Effector memory CD8-positive, alpha-beta T cell (primary cell): ENCODE measurements around the gene ACE.

Source experiments
- ATAC-seq: fragments of 150-1000 bp; cut with Tn5 transposase; replicated peaks from 2 replicates; pipeline ENCODE4 v1.10.0; 2021; ENCODE audit warnings: mild to moderate bottlenecking, moderate library complexity
- DNase-seq, 3 experiments: peaks; one replicate each; pipeline ENCODE4 v3.0.0; 2021
- H3K27ac Mint-ChIP-seq, 2 donors: one replicate each; pipeline ENCODE4 v1.8.0; 2022; ENCODE audit warnings: mild to moderate bottlenecking in 2 of 2, mixed read lengths in 2 of 2, moderate library complexity in 2 of 2
- H3K27me3 Mint-ChIP-seq, 2 donors: one replicate each; pipeline ENCODE4 v1.8.0; 2022; ENCODE audit warnings: mixed read lengths in 2 of 2
- H3K36me3 Mint-ChIP-seq: one replicate; pipeline ENCODE4 v1.8.0; 2022; ENCODE audit warnings: mild to moderate bottlenecking, moderate library complexity, mixed read lengths; ENCODE audit not compliant: insufficient read depth
- H3K4me1 Mint-ChIP-seq, 2 donors: one replicate each; pipeline ENCODE4 v1.8.0; 2022; ENCODE audit warnings: low read depth in 2 of 2, mixed read lengths in 2 of 2
- H3K4me3 Mint-ChIP-seq, 2 donors: one replicate each; pipeline ENCODE4 v1.8.0; 2022; ENCODE audit warnings: mild to moderate bottlenecking in 2 of 2, mixed read lengths in 2 of 2, moderate library complexity in 2 of 2
- H3K9me3 Mint-ChIP-seq, 2 donors: one replicate each; pipeline ENCODE4 v1.8.0; 2022; ENCODE audit warnings: mixed read lengths in 2 of 2

The ACE gene

DNA sequence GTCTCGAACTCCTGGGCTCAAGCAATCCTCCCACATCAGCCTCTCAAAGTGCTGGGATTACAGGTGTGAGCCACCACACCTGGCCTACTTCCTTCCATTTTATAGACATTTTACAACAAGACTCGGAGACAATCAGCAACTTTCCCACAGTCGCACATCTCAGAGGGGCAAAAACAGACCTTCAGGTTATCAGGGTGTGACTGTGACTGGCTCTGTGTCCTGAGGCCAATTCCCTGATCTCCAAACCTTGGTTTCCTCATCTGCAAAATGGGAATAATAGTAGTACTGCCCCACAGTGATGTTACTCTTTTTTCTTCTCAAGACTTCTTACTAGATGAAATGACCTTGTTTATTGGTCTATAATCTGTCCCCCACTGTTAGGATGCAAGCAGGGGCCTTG is 35.5 kb downstream of the ACE start:
- no peak for ATAC-seq
- no peaks in the 10 kb centered on the region for H3K36me3 Mint-ChIP-seq

GRCh38 chr17:63512896-63513644 is 36.2 kb downstream of the ACE start:
- H3K4me3 Mint-ChIP-seq: no peak overlapping the region
- DNase-seq (no peak), ATAC-seq (no peak)
- H3K27ac Mint-ChIP-seq: no peak overlapping the region
- peaks cover 6 to 63% of the 10 kb centered on the region in 2 donors for H3K27me3 Mint-ChIP-seq
- no peaks in the 10 kb centered on the region for H3K4me1 Mint-ChIP-seq
- H3K36me3 Mint-ChIP-seq: no peaks in the 10 kb centered on the region
- no peaks in the 10 kb centered on the region for H3K9me3 Mint-ChIP-seq

More for the DNA sequence above, 35.5 kb downstream of the ACE start:
- Mint-ChIP-seq H3K9me3 (no peaks in the 10 kb centered on the region), H3K4me1 (no peaks in the 10 kb centered on the region), H3K27me3 (peaks cover 6 to 64% of the 10 kb centered on the region in 2 donors), H3K27ac (no peak overlapping the region), H3K4me3 (no peak overlapping the region)
- DNase-seq: no peak

GRCh38 chr17:63514477-63514876 is 37.6 kb downstream of the ACE start:
- Mint-ChIP-seq H3K36me3 (no peaks in the 10 kb centered on the region), H3K4me1 (no peaks in the 10 kb centered on the region), H3K27ac (no peak overlapping the region), H3K27me3 (peaks cover 0 to 49% of the 10 kb centered on the region in 2 donors), H3K9me3 (no peaks in the 10 kb centered on the region), H3K4me3 (no peak overlapping the region)
- ATAC-seq: no peak
- no peak for DNase-seq

GRCh38 chr17:63514974-63515373 is 38.1 kb downstream of the ACE start:
- Mint-ChIP-seq H3K4me1 (no peaks in the 10 kb centered on the region), H3K27ac (no peak overlapping the region)
- no peak for ATAC-seq

GRCh38 chr17:63515426-63515825 is 38.6 kb downstream of the ACE start:
- ATAC-seq: no peak
- H3K4me1 Mint-ChIP-seq: no peaks in the 10 kb centered on the region
- H3K27me3 Mint-ChIP-seq: peaks cover 0 to 41% of the 10 kb centered on the region in 2 donors
- no peaks in the 10 kb centered on the region for H3K36me3 Mint-ChIP-seq
- H3K9me3 Mint-ChIP-seq: no peaks in the 10 kb centered on the region
- H3K27ac Mint-ChIP-seq: no peak overlapping the region
- no peak overlapping the region for H3K4me3 Mint-ChIP-seq
- no peak for DNase-seq

More at GRCh38 chr17:63514974-63515373, 38.1 kb downstream of the ACE start:
- peaks cover 0 to 44% of the 10 kb centered on the region in 2 donors for H3K27me3 Mint-ChIP-seq
- no peaks in the 10 kb centered on the region for H3K9me3 Mint-ChIP-seq
- no peak overlapping the region for H3K4me3 Mint-ChIP-seq
- DNase-seq: no peak
- H3K36me3 Mint-ChIP-seq: no peaks in the 10 kb centered on the region

DNA sequence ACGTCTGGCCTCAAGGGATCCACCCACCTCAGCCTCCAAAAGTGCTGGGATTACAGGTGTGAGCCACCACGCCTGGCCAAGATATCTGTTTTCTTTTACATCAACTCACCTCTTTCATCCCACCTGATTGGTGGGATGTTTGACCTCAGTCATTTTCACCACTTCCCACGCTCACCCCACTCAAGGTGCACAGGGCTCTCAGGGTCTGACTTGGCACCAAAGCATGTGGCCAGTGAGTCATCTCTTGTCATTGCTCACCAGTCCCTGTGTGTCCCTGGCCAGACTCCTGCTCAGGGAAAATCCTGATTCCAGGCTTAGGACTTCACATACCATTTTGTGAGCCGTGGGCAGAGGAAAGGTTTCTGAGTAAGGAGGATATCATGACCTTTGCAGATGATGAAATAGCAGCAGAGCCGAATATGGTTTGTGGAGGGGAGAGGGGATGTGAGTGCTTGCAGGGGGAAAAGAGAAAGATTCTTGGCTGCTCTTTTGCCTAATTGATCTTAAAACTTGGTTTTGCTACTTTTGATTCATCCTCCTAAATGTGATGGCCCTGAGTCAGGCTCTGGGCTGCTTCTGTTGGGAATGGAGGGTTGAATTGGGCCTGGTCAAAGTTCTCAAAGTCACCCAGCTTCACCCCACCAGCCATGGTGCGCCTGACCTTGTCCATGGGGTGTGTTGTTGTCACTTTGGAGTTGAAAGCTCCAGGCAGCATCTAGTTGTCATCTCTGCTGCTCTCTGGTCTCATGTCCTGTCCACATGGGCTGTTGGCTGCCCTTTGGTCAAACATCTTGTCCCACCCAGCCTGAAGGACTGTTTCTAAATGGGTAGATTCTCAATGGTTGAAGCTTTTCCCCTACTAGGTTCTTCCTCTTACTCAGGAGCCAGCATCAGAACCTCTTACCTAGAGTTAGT is 40.3 kb downstream of the ACE start:
- Mint-ChIP-seq H3K9me3 (no peaks in the 10 kb centered on the region), H3K36me3 (no peaks in the 10 kb centered on the region), H3K4me3 (no peak overlapping the region), H3K27ac (no peak overlapping the region), H3K27me3 (peaks cover 0 to 47% of the 10 kb centered on the region in 2 donors), H3K4me1 (no peaks in the 10 kb centered on the region)
- DNase-seq (no peak), ATAC-seq (no peak)

GRCh38 chr17:63517825-63518534 is 41.1 kb downstream of the ACE start:
- ATAC-seq (no peak), DNase-seq (no peak)
- Mint-ChIP-seq H3K4me3 (no peak overlapping the region), H3K27ac (no peak overlapping the region), H3K4me1 (peaks cover 0 to under 1% of the 10 kb centered on the region in 2 donors), H3K9me3 (no peaks in the 10 kb centered on the region), H3K27me3 (peaks cover 0 to 47% of the 10 kb centered on the region in 2 donors), H3K36me3 (peaks cover 3% of the 10 kb centered on the region)

- peaks cover 10 to 51% of the 10 kb centered on the region in 2 donors for H3K27me3 Mint-ChIP-seq
- H3K4me3 Mint-ChIP-seq: no peak overlapping the region
- no peak for ATAC-seq
Measured at GRCh38 chr17:63519116-63519881, 42.4 kb downstream of the ACE start.

DNA sequence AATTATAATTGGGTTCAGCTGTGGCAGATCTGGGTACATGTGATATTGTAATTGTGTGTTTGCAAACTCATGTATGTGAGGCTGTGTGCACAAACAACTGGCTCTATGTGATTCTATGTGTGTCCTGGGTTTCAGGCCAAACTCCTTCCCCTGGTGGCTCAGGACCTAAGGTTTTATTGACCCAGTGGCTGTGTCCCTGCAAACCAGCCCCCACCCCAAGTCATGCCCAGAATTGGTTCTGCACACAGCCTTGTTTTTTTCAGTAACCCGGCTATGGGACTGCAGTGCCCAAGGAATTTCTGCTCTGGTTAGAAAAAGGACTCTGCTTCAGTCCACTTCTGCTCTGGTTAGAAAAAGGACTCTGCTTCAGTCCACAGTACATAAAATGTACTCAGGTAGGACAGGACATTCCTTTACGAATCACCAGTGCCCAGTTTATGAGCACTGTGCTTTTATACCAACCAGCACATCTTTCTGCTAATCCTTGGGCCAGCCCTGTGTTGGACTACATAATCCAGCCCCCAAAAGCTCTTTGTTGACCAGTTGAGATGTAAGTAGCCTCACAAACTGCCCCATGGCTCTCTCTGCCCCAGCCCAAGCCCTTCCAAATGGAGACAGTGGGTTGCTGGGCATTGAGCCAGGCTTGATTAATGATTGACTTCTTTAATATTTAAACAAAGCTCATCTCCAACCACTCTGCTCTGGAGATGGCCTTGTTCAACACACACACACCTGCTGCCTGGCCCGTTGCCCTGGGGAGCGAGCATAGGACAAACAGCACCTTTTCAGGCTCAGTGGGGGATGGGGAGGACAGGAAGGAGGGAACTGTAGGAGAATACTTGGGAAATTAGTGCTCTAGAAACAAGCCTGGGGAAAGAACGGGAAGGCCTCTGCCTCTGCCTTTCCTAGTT is 43.4 kb downstream of the ACE start:
- ATAC-seq: no peak
- no peak overlapping the region for H3K4me3 Mint-ChIP-seq
- H3K27me3 Mint-ChIP-seq: peaks cover 19 to 52% of the 10 kb centered on the region in 2 donors
- no peak overlapping the region for H3K27ac Mint-ChIP-seq
- DNase-seq: no peak
- peaks cover 3% of the 10 kb centered on the region for H3K36me3 Mint-ChIP-seq
- H3K9me3 Mint-ChIP-seq: no peaks in the 10 kb centered on the region
- peaks cover 4 to 11% of the 10 kb centered on the region in 2 donors for H3K4me1 Mint-ChIP-seq

More at GRCh38 chr17:63519116-63519881, 42.4 kb downstream of the ACE start:
- Mint-ChIP-seq H3K36me3 (peaks cover 3% of the 10 kb centered on the region), H3K4me1 (peaks cover 4 to 11% of the 10 kb centered on the region in 2 donors), H3K9me3 (no peaks in the 10 kb centered on the region), H3K27ac (no peak overlapping the region)
- no peak for DNase-seq

DNA sequence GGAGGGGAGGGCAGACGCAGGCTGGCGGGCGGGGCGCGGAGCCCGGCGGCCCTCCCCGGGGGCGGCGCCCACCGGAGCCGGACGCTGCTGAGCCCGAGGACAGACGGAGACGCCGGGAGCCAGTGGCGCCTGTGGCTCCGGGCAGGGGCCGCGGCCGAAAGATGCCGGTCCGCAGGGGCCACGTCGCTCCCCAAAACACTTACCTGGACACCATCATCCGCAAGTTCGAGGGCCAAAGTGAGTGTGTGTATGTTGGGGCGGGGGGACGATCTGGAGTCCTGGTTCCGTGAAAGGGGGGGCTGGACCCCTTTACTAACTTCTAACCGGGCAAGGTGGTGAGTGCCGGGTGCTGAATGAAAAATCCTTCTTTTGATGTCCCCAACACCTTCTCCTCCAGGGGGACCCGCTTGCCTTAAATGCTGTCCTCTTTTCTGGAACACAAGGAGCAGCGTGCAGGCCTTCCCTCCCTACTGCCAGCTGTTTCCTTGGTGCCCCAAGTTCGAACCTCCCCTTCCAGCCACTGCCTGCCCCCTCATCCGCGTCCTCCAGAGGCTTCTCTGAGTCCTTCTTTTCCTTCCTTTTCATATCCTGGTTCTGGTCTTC is 46.5 kb downstream of the ACE start, which contains the start of gene KCNH6:
Gene KCNH6, plus strand, starts transcription at position 106 of the 603 bp plus-strand sequence. Its CDS starts 56 bp downstream, at position 162.
- Mint-ChIP-seq H3K4me3 (peak within 1 kb of the TSS; percentile 27 to 60), H3K27ac (no peak within 1 kb of the TSS), H3K36me3 (peaks cover 3% of the 10 kb centered on the region), H3K27me3 (peaks cover 25 to 51% of the 10 kb centered on the region in 2 donors), H3K4me1 (peaks cover 4 to 11% of the 10 kb centered on the region in 2 donors), H3K9me3 (no peaks in the 10 kb centered on the region)
- no peak for DNase-seq
- no peak for ATAC-seq

DNA sequence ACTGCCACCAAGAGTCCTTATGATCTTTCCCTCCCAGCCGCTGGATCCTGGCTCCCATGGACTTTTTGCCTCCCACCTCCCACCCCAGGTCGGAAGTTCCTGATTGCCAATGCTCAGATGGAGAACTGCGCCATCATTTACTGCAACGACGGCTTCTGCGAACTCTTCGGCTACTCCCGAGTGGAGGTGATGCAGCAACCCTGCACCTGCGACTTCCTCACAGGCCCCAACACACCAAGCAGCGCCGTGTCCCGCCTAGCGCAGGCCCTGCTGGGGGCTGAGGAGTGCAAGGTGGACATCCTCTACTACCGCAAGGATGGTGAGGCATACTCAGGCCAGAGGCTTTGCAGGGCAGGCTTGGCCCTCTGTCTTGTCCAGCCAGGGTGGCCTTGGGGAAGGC is 47.2 kb downstream of the ACE start:
- Mint-ChIP-seq H3K9me3 (no peaks in the 10 kb centered on the region), H3K27ac (no peak overlapping the region), H3K4me1 (peaks cover 4 to 11% of the 10 kb centered on the region in 2 donors), H3K27me3 (peaks cover 25 to 51% of the 10 kb centered on the region in 2 donors), H3K36me3 (peaks cover 3% of the 10 kb centered on the region), H3K4me3 (peak overlapping the region; percentile 27 to 60)
- DNase-seq (no peak), ATAC-seq (no peak)
